Activated CD8-positive, alpha-beta T cell treated with anti-CD3 and anti-CD28 coated beads, Interleukin-2, amount 10 ng/mL, durations not matched to agents 7 days and 5 days (primary cell): Measurements from ENCODE around the gene LFNG. TPM values are rescaled to one million over a fixed set of nuclear protein-coding genes. Genes with fewer than 3 reads are reported as not detected.
A peak's percentile ranks its signal among the peaks of the same experiment; 100 is the strongest.

Source experiments
- ATAC-seq: fragments of 150-1000 bp; cut with Tn5 transposase; one replicate; pipeline ENCODE4 v1.10.0; 2021; ENCODE audit warnings: moderate library complexity
- CTCF ChIA-PET: fragments of 350-600 bp; sonication (Branson Sonifier 250); formaldehyde crosslinking; loops from one replicate; lab custom pipeline; 2021; ENCODE audit warnings: antibody characterized with exemption; lab: Charles Lee
- POLR2A ChIA-PET: fragments of 350-600 bp; sonication (Branson Sonifier 250); formaldehyde crosslinking; loops from one replicate; lab custom pipeline; 2021; ENCODE audit warnings: antibody characterized with exemption; lab: Charles Lee
- DNase-seq: peaks from one replicate; pipeline ENCODE4 v3.0.0-alpha.2; 2020
- H3K27ac Mint-ChIP-seq: one replicate; pipeline ENCODE4 v1.8.0; 2021; ENCODE audit warnings: mild to moderate bottlenecking, mixed read lengths
- H3K27me3 Mint-ChIP-seq: one replicate; pipeline ENCODE4 v1.8.0; 2021; ENCODE audit warnings: low read depth, mixed read lengths
- H3K36me3 Mint-ChIP-seq: one replicate; pipeline ENCODE4 v1.8.0; 2021; ENCODE audit warnings: low read depth, mixed read lengths
- H3K4me1 Mint-ChIP-seq: one replicate; pipeline ENCODE4 v1.8.0; 2021; ENCODE audit warnings: low read depth, mixed read lengths
- H3K4me3 Mint-ChIP-seq: one replicate; pipeline ENCODE4 v1.8.0; 2021; ENCODE audit warnings: mild to moderate bottlenecking, mixed read lengths
- H3K9me3 Mint-ChIP-seq: one replicate; pipeline ENCODE4 v1.8.0; 2022; ENCODE audit warnings: mixed read lengths; ENCODE audit not compliant: insufficient read depth
- total RNA-seq, 2 experiments: library from RNA; stranded (reverse); gene quantifications; one replicate each; pipeline ENCODE4 v1.2.3, GENCODE V29; 2021

The LFNG gene
- total RNA-seq, 2 experiments from 2014 or later, result 134 to 136 TPM

DNA sequence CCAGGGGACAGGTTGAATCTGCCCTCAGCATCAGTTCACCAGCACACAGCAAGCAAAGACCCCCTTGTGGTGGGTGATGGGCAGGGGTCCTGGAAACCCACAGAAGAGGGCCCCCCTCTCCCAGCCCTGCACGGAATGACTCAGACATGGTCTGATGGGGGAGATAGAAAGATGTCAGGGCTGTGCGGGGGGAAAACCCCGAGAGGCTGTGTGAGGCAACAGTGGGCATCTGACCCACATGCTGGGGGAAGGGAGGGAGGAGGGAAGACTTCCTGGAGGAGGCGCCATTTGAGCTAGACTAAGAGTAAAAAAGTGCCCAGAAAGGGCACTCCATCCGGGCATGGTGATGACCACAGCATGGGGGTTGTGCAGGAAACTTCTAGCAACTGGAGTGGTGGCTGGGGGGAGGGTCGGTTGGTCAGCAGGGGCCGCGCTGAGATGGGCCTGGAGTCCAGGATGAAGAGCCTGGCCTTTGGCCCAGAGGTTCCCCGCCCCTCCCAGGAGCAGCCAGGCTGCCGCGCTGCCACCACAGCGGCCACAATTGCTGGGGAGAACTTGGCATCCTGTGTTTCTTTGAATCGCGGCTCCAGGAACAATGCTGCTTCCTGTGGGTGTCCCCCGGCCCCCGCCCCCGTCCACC, 2.5 kb downstream of the LFNG start:
- POLR2A ChIA-PET, result interaction anchor here (1.0 to 5.1 kb wide), 4 partner anchors 8 to 131 kb away, joined by 3 to 57 read pairs (median 8); no protein-coding TSS in a partner anchor
- H3K36me3 Mint-ChIP-seq, result peaks cover 43% of the 10 kb centered on the region
- peak overlapping the region; percentile 93 for H3K27ac Mint-ChIP-seq
- ATAC-seq (peak; percentile 31), DNase-seq (peak; percentile 89)
- CTCF ChIA-PET, result interaction anchor here (0.6 to 1.8 kb wide), 5 partner anchors 11 to 189 kb away, joined by 3 to 7 read pairs (median 3); no protein-coding TSS in a partner anchor
- H3K4me1 Mint-ChIP-seq, result peaks cover 45% of the 10 kb centered on the region
- H3K27me3 Mint-ChIP-seq, result no peaks in the 10 kb centered on the region
- H3K4me3 Mint-ChIP-seq, result peak overlapping the region; percentile 98
- no peaks in the 10 kb centered on the region for H3K9me3 Mint-ChIP-seq

- Mint-ChIP-seq H3K4me1 (peaks cover 45% of the 10 kb centered on the region), H3K27me3 (no peaks in the 10 kb centered on the region), H3K27ac (peak overlapping the region; percentile 93), H3K36me3 (peaks cover 51% of the 10 kb centered on the region), H3K9me3 (no peaks in the 10 kb centered on the region), H3K4me3 (peak overlapping the region; percentile 98)
- DNase-seq (peak; percentile 69), ATAC-seq (peak; percentile 9)
- CTCF ChIA-PET, result interaction anchor here (1.2 to 1.8 kb wide), 5 partner anchors 12 to 188 kb away, joined by 3 to 7 read pairs (median 3); no protein-coding TSS in a partner anchor
- POLR2A ChIA-PET, result interaction anchor here (0.6 to 5.1 kb wide), 6 partner anchors 13 to 589 kb away, joined by 3 to 57 read pairs (median 3); no protein-coding TSS in a partner anchor
These were observed 3.3 kb downstream of the LFNG start for GRCh38 chr7:2522780-2523433.

- POLR2A ChIA-PET, result interaction anchor here (0.6 to 5.1 kb wide), 5 partner anchors 14 to 589 kb away, joined by 3 to 57 read pairs (median 3); no protein-coding TSS in a partner anchor
- no peak for DNase-seq
- Mint-ChIP-seq H3K27ac (peak overlapping the region; percentile 93), H3K9me3 (no peaks in the 10 kb centered on the region), H3K36me3 (peaks cover 56% of the 10 kb centered on the region), H3K4me3 (peak overlapping the region; percentile 98), H3K27me3 (no peaks in the 10 kb centered on the region), H3K4me1 (peaks cover 45% of the 10 kb centered on the region)
- CTCF ChIA-PET, result interaction anchor here (1.2 to 1.8 kb wide), 3 partner anchors 12 to 117 kb away, joined by 3 to 7 read pairs (median 3); no protein-coding TSS in a partner anchor
- ATAC-seq, result no peak
These were observed 3.9 kb downstream of the LFNG start for GRCh38 chr7:2523461-2523936.

- Mint-ChIP-seq H3K27me3 (no peaks in the 10 kb centered on the region), H3K4me1 (peaks cover 48% of the 10 kb centered on the region), H3K4me3 (peak overlapping the region; percentile 98), H3K36me3 (peaks cover 61% of the 10 kb centered on the region), H3K27ac (no peak overlapping the region), H3K9me3 (no peaks in the 10 kb centered on the region)
- ATAC-seq, result no peak
- ChIA-PET POLR2A (no interaction called here), CTCF (interaction anchor here (1.2 kb wide), 1 partner anchor 56 kb away, joined by 3 read pairs; no protein-coding TSS in a partner anchor)
- DNase-seq, result no peak
These were observed 4.6 kb downstream of the LFNG start for GRCh38 chr7:2523941-2524807.

DNA sequence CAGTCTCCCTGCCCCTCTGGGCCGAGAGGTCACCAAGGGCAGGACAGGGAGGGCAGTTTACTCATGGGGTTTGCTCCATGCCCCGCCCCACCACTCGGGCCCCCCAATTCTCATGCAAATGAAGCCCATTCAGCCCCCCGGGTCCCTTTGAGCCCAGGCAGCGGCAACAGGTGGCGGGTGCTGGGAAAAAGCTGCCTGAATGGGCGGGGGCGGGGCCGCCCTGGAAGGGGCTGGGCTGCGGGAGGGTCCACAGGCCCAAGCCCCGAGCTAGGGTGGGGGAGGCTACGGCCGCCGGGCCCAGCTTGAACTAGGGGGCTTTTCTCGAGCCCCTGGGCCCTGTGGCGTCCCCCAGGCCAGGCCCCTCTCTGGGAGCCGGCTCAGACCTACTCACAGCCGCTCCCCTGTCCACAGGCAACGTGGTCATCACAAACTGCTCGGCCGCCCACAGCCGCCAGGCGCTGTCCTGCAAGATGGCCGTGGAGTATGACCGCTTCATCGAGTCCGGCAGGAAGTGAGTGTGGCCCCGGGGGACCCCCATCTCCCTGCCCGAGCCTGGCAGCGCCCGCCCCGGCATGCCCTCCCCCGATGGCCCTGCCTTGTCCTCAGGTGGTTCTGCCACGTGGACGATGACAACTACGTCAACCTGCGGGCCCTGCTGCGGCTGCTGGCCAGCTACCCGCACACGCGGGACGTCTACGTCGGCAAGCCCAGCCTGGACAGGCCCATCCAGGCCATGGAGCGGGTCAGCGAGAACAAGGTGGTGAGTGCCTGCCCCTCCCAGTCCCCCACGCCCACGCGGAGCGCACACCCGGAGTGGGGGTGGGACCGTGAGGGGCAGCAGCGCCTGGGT, 5.5 kb downstream of the LFNG start:
- no peak overlapping the region for H3K27ac Mint-ChIP-seq
- ChIA-PET POLR2A (interaction anchor here (1.1 kb wide), 1 partner anchor 185 kb away, joined by 4 read pairs; no protein-coding TSS in a partner anchor), CTCF (no interaction called here)
- DNase-seq (no peak), ATAC-seq (no peak)
- peaks cover 63% of the 10 kb centered on the region for H3K36me3 Mint-ChIP-seq
- peak overlapping the region; percentile 98 for H3K4me3 Mint-ChIP-seq
- no peaks in the 10 kb centered on the region for H3K9me3 Mint-ChIP-seq
- peaks cover 55% of the 10 kb centered on the region for H3K4me1 Mint-ChIP-seq
- no peaks in the 10 kb centered on the region for H3K27me3 Mint-ChIP-seq

DNA sequence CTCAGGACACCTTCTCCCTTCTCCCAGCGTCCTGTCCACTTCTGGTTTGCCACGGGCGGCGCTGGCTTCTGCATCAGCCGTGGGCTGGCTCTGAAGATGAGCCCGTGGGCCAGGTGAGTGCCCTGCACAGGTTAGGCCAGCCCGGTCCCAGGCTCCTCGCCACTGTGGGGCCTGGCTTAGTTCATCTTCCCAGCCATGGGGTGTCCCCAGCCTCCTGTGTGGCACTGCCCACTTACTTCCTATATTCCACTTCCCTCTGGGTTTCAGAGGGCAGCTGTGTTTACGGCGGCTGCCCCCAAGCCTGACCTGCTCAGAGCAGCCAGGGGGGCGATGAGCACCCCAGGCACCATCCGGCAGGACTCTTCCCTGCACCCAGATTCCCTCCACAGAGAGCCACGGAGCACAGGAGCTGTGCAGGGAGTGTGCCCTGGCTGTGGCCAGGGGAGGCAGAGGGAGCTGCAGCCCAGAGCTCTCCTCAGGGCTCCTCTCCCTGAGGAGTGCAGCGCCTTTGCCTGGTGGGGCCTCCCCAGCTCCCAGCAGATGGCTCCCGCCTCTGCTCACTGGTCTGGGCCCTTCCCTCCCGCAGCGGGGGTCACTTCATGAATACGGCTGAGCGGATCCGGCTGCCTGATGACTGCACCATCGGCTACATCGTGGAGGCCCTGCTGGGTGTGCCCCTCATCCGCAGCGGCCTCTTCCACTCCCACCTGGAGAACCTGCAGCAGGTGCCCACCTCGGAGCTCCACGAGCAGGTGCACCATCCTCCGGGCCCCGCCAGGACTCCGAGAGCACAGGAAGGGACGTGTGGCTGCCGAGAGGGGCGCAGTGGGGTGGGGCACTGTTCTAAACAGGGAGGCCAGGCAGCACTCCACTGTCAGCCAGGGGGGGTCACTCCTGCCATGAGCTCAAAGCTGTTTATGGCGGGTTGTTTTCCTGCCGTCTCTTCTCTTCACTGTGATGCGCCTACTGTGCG, 6.4 kb downstream of the LFNG start:
- ATAC-seq, result no peak
- POLR2A ChIA-PET, result interaction anchor here (0.9 to 2.1 kb wide), 5 partner anchors 15 to 184 kb away, joined by 3 to 7 read pairs (median 3); no protein-coding TSS in a partner anchor
- CTCF ChIA-PET, result no interaction called here
- H3K36me3 Mint-ChIP-seq, result peaks cover 60% of the 10 kb centered on the region
- H3K27ac Mint-ChIP-seq, result peak overlapping the region; percentile 80
- peak overlapping the region; percentile 38 for H3K4me3 Mint-ChIP-seq
- no peaks in the 10 kb centered on the region for H3K9me3 Mint-ChIP-seq
- H3K27me3 Mint-ChIP-seq, result no peaks in the 10 kb centered on the region
- H3K4me1 Mint-ChIP-seq, result peaks cover 64% of the 10 kb centered on the region
- no peak for DNase-seq

GRCh38 chr7:2526659-2527504, 7.3 kb downstream of the LFNG start:
- Mint-ChIP-seq H3K4me1 (peaks cover 72% of the 10 kb centered on the region), H3K36me3 (peaks cover 56% of the 10 kb centered on the region), H3K9me3 (no peaks in the 10 kb centered on the region), H3K27me3 (no peaks in the 10 kb centered on the region), H3K4me3 (peak overlapping the region; percentile 22), H3K27ac (peak overlapping the region; percentile 78)
- CTCF ChIA-PET, result interaction anchor here (1.4 kb wide), 1 partner anchor 16 kb away, joined by 5 read pairs; no protein-coding TSS in a partner anchor
- no peak for DNase-seq
- POLR2A ChIA-PET, result interaction anchor here (0.6 to 2.1 kb wide), 6 partner anchors 15 to 49 kb away, joined by 3 to 7 read pairs (median 3); no protein-coding TSS in a partner anchor
- no peak for ATAC-seq

DNA sequence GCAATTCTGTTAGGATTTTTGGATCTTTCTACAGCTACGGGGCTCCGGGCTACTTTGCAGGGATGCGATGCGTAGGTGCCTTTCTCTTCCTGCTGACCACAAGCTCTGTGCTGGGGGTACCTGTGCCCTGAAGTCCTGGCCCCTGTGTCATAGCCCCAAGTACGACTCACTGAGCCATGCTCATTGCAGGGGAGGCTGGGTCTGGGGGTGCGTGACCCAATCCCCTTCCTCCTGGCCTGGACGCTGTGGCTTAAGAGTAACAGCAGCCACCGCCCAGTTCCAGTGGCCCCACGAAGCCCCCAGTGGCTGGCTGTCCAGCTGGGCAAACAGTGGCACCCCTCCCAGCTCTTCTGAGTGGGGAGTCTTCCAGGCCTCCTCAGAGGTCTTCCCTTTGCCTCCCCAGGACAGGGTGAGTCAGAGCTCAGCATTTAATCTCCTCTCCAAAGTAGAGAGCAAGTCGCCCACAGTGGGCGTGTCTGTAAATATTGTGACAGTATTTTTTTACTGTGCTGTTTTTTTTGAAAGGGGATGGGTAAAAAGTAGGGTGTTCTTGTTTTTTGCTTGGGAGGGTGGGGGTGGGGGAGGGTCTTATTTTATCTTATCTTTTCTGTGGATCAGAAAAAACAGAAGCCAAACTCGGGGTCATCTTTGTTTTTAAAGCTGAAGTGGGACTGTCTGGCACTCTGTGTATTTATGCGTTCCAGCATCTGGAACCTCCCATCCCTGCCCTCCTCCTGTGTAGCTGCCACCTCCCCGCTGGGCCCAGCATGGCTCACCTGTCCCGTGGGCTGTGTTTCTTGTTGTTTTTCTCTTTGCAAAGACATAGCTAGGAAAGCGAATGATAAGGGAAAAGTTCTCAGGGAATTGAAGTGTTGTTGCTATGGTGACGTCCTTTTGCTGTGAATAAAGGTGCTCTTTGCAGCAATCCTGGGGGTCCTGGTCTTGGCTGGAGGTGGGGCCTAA, 8.2 kb downstream of the LFNG start:
- POLR2A ChIA-PET, result interaction anchor here (0.6 to 2.1 kb wide), 3 partner anchors 14 to 19 kb away, joined by 3 to 7 read pairs (median 5); no protein-coding TSS in a partner anchor
- no peaks in the 10 kb centered on the region for H3K27me3 Mint-ChIP-seq
- ATAC-seq, result peak; percentile 9
- no peaks in the 10 kb centered on the region for H3K9me3 Mint-ChIP-seq
- peak overlapping the region; percentile 90 for H3K27ac Mint-ChIP-seq
- peak overlapping the region; percentile 42 for H3K4me3 Mint-ChIP-seq
- peaks cover 50% of the 10 kb centered on the region for H3K36me3 Mint-ChIP-seq
- CTCF ChIA-PET, result interaction anchor here (0.6 to 1.5 kb wide), 3 partner anchors 17 to 153 kb away, joined by 3 to 6 read pairs (median 5); no protein-coding TSS in a partner anchor
- DNase-seq, result peak; percentile 72
- peaks cover 73% of the 10 kb centered on the region for H3K4me1 Mint-ChIP-seq
